Neuron (in vitro differentiated cells): ENCODE measurements around the gene NHERF2.

ENCODE experiments used
- H2AFZ ChIP-seq: one replicate; pipeline ENCODE4 v1.6.1; 2013; ENCODE audit warnings: low read depth, mild to moderate bottlenecking, inconsistent platforms, low read length, moderate library complexity
- H3K27me3 ChIP-seq: one replicate; pipeline ENCODE4 v1.6.1; 2013; ENCODE audit warnings: low read length; ENCODE audit not compliant: insufficient read depth
- H3K36me3 ChIP-seq: one replicate; pipeline ENCODE4 v1.6.1; 2013; ENCODE audit warnings: low read length; ENCODE audit not compliant: insufficient read depth
- H3K4me1 ChIP-seq: one replicate; pipeline ENCODE4 v1.6.1; 2013; ENCODE audit warnings: low read length; ENCODE audit not compliant: insufficient read depth
- H3K4me3 ChIP-seq: 2 replicates; pipeline ENCODE4 v1.5.1; 2013; ENCODE audit warnings: mild to moderate bottlenecking, low read length, moderate library complexity
- H3K9me3 ChIP-seq: one replicate; pipeline ENCODE4 v1.6.1; 2013; ENCODE audit warnings: low read length

Gene NHERF2

DNA sequence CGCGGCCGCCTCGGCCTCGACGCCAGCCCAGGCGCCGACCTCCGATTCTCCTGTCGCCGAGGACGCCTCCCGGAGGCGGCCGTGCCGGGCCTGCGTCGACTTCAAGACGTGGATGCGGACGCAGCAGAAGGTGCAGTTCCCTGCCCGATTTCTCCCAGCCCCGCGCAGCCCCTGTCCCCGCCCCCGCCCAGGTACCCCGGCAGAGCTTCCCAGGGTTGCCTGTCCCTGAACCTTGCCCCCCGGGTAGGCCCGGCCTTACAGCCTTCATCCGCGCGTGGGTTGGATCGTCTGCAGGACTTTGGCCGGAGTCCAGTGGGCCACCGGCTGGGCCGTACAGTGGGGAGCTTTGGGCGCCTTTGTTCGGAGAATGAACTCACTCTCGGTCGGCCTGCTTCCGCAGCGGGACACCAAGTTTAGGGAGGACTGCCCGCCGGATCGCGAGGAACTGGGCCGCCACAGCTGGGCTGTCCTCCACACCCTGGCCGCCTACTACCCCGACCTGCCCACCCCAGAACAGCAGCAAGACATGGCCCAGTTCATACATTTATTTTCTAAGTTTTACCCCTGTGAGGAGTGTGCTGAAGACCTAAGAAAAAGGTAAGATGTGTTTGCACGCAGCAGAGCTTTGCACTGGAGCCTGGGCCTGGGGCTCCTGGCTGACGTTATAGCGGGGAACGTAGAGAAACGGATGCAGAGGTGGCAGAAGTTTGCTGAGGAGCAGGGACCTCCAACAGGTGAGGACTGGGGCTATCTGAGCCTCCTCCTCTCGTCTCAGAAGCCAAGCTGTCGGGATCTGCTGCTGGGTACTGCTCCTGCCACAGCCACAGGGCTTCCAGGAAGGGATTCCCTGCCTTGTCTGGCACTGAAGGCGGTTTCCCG lies 42.1 kb upstream of the NHERF2 start:
- Histone ChIP-seq H3K4me1 (peaks cover 32% of the 10 kb centered on the region), H3K27me3 (peaks cover 6% of the 10 kb centered on the region), H2AFZ (peak overlapping the region; percentile 52), H3K4me3 (peak overlapping the region; percentile 72), H3K36me3 (peaks cover 18% of the 10 kb centered on the region), H3K9me3 (no peaks in the 10 kb centered on the region)

DNA sequence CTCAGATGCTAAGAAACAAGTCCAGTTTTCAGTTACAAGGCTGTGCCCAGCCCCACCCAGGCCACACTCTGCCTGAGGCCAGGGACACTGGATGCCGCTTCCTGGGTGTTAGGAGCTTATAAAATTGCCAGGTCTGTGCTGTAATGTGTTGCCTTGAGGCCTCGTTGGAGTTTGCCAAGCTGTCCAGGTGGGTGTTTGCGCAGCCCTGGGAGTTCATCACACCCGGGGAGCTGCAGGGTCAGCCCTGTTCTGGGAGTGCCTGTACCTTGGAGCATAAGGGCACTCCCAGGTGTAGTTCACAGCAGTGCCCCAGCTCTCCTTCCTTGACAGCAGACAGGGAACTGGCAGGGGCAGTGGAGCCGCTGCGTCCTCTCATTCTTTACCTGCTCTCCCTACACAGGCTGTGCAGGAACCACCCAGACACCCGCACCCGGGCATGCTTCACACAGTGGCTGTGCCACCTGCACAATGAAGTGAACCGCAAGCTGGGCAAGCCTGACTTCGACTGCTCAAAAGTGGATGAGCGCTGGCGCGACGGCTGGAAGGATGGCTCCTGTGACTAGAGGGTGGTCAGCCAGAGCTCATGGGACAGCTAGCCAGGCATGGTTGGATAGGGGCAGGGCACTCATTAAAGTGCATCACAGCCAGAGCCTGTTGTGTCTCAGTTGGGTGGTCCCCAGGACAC lies 41.1 kb upstream of the NHERF2 start:
- Histone ChIP-seq H3K27me3 (peaks cover 11% of the 10 kb centered on the region), H3K9me3 (no peaks in the 10 kb centered on the region), H3K4me3 (peak overlapping the region; percentile 72), H3K36me3 (peaks cover 14% of the 10 kb centered on the region), H2AFZ (no peak overlapping the region), H3K4me1 (peaks cover 34% of the 10 kb centered on the region)

DNA sequence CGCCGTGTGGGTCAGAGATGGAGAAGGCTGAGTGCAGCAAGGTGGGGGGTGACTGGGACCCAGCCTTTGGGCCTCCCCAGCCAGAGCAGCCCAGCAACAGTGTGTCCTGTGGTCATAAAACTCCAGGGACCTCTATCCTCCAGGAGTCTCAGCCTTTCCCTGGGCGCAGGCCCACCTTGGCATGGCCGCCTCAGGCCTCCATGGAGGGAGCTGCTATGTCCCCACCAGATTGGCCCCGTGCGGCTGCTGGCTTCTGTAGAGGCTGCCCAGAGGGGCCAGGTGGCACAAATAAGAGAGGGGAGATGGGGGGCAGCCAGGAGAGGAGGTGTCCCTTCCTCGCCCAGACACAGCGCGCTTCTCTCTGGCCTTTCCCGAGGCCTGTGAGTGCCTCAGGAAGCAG lies 39.5 kb upstream of the NHERF2 start:
- Histone ChIP-seq H2AFZ (no peak overlapping the region), H3K9me3 (no peaks in the 10 kb centered on the region), H3K27me3 (peaks cover 25% of the 10 kb centered on the region), H3K4me1 (peaks cover 31% of the 10 kb centered on the region), H3K4me3 (no peak overlapping the region), H3K36me3 (peaks cover 14% of the 10 kb centered on the region)

DNA sequence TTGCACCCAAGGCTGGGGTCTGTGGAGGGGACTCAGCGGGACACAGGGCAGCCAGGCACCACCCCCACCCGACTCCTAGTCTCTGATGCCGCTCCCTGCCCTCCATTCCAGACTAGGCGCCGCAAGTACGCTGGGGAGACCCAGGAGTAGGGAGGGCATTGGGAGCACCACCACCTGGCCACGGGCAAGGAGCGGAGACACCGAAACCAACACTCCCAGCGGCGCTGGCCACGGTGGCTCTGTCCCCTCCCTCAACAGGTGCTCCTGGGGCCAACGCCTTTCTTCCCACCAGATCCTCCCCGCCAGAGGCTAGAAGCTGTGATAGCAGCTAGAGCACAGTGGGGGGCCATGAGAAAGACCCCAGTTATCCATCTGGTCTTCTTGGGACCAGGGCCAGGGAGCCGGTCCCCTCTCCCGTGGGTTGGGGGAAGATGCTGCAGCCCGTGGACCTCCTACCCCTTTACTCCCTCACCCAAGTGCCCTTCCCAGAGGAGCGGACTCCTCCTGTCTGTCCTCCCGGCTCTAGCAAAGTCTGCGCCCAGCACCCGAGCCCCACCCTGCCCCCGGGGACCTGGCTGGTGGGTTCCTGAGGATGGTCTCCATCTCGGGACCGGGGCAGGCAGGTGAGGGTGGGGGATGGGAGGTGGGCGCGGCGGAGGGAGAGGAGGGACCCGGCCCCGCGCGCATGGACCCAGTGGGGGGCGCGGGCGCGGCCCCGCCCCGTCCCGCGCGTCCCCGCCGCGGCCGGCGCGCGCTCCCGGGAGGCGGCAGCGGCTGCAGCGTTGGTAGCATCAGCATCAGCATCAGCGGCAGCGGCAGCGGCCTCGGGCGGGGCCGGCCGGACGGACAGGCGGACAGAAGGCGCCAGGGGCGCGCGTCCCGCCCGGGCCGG lies 37.2 kb upstream of the NHERF2 start, which contains the start of gene SYNGR3:
Gene SYNGR3 (plus strand): TSS at position 762 of the 892 bp plus-strand sequence. CDS start 133 bp downstream, outside the sequence.
- Histone ChIP-seq H3K36me3 (peaks cover 14% of the 10 kb centered on the region), H3K4me1 (peaks cover 22% of the 10 kb centered on the region), H3K27me3 (peaks cover 30% of the 10 kb centered on the region), H3K4me3 (peak within 1 kb of the TSS; percentile 35), H3K9me3 (no peaks in the 10 kb centered on the region), H2AFZ (no peak within 1 kb of the TSS)

DNA sequence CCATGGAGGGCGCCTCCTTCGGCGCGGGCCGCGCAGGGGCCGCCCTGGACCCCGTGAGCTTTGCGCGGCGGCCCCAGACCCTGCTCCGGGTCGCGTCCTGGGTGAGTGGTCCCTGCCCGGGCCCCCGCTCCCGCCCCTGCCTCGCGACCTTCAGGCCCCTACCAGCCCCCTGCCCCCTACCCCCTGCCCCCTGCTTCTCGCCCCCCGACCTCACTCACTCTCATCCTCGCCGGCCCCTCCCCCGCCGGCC lies 36.7 kb upstream of the NHERF2 start:
- Histone ChIP-seq H3K9me3 (no peaks in the 10 kb centered on the region), H3K4me1 (peaks cover 17% of the 10 kb centered on the region), H3K4me3 (peak overlapping the region; percentile 35), H2AFZ (no peak overlapping the region), H3K27me3 (peaks cover 30% of the 10 kb centered on the region), H3K36me3 (peaks cover 14% of the 10 kb centered on the region)

DNA sequence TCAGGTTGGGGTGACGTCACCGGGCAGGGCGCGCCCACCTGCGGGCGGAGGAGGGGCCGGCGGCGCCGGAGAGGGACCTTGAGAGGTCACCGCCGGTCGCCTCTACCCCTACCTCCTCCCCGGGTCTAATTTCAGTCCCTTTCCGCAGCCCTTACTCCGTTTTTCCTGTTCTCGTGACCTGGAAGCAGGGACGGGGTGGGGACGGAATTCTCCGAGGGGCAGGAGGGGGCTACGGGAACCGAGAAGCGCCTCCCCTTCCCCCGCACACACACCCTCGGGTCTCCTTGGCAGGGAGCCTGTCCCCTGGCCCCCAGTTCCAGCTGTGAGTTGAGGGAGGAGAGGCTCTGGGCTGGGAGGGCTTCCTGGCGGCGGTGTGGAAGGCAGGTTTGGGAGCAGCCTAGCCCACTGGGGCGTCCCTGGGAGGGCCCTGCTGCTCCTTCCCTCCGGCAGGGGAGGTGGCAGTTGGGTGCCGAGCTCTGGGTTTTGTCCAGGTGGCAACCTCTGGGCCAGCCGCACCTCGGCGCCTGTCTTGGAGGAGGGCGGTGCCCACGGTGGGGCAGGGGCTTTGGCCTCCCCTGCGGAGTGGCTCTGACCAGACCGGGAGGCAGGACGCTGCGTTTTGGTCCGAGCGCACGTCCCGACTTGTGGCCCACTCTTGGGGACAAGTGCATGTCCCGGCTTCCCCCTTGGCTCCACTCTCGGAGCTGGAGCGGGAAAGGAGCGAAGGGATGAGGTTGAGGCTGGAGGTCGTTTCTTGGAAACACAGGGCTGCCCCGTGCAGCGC lies 36.2 kb upstream of the NHERF2 start:
- Histone ChIP-seq H3K36me3 (peaks cover 14% of the 10 kb centered on the region), H3K27me3 (peaks cover 30% of the 10 kb centered on the region), H2AFZ (no peak overlapping the region), H3K9me3 (no peaks in the 10 kb centered on the region), H3K4me3 (peak overlapping the region; percentile 35), H3K4me1 (peaks cover 12% of the 10 kb centered on the region)

DNA sequence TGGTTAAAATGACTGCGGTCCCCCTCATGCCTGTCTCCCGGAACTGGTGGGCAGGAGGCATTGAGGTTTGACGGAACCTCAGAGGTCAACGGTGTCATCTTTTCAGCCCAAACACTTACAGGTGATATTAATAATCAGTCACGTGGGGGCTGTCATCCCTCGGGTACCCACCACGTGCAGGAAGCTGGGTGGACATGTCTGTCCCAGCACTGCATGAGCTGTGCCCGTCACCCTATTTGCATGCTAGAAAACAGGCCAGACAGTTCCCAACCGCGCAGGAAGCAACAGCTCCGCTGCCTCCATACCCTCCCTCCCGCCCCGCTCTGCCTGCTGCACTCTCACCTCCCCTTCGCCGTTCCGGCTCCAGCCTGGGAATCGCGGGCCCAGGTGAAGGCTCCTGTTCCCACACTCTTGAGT lies 35.6 kb upstream of the NHERF2 start:
- Histone ChIP-seq H3K27me3 (peaks cover 30% of the 10 kb centered on the region), H2AFZ (no peak overlapping the region), H3K9me3 (no peaks in the 10 kb centered on the region), H3K4me3 (peak overlapping the region; percentile 35), H3K4me1 (peaks cover 10% of the 10 kb centered on the region), H3K36me3 (peaks cover 9% of the 10 kb centered on the region)

DNA sequence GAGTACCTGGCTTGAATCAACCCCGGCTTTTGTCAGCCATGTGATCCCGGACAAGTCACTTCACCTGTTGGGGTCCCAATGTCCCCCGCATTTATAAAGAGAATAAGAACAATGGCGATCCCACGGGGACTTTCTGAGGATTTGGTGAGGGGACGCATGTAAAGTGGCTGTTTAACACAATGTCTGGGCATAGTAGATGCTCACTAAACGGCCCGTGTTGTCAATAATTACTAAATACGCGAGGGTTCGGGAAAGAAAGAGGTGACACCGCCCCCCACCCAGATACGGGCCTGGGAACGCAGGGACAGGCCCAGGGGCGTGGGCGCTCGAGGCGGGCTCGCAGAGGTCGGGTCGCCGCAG lies 35.1 kb upstream of the NHERF2 start:
- Histone ChIP-seq H3K27me3 (peaks cover 30% of the 10 kb centered on the region), H3K36me3 (peaks cover 5% of the 10 kb centered on the region), H3K4me3 (peak overlapping the region; percentile 31), H3K9me3 (no peaks in the 10 kb centered on the region), H3K4me1 (peaks cover 10% of the 10 kb centered on the region), H2AFZ (no peak overlapping the region)

DNA sequence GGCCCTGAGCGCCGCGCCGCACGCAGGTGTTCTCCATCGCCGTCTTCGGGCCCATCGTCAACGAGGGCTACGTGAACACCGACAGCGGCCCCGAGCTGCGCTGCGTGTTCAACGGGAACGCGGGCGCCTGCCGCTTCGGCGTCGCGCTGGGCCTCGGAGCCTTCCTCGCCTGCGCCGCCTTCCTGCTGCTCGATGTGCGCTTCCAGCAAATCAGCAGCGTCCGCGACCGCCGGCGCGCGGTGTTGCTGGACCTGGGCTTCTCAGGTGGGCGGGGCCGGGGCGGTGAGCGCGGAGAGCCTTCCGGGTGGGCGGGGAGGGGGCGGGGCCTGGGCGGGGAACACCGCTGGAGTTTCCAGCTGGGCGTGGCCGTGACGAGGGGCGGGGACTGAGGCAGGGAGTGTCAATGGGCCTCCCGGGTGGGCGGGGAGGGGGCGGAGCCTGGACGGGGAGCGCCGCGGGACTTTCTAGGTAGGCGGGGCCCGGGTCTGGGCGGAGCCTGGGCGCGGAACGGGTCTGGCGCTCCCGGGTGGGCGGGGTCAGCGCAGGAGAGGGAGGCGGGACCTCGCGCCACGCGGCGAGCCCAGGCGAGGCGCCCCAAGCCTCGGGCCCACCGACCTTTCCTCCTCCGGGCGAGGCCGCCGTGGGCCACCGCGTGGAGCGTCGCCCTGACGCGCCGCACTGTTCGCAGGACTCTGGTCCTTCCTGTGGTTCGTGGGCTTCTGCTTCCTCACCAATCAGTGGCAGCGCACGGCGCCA lies 34.6 kb upstream of the NHERF2 start:
- peak overlapping the region; percentile 31 for H3K4me3 ChIP-seq
- H2AFZ ChIP-seq = no peak overlapping the region
- H3K36me3 ChIP-seq = peaks cover 5% of the 10 kb centered on the region
- no peaks in the 10 kb centered on the region for H3K9me3 ChIP-seq
- H3K4me1 ChIP-seq = peaks cover 10% of the 10 kb centered on the region
- peaks cover 30% of the 10 kb centered on the region for H3K27me3 ChIP-seq

DNA sequence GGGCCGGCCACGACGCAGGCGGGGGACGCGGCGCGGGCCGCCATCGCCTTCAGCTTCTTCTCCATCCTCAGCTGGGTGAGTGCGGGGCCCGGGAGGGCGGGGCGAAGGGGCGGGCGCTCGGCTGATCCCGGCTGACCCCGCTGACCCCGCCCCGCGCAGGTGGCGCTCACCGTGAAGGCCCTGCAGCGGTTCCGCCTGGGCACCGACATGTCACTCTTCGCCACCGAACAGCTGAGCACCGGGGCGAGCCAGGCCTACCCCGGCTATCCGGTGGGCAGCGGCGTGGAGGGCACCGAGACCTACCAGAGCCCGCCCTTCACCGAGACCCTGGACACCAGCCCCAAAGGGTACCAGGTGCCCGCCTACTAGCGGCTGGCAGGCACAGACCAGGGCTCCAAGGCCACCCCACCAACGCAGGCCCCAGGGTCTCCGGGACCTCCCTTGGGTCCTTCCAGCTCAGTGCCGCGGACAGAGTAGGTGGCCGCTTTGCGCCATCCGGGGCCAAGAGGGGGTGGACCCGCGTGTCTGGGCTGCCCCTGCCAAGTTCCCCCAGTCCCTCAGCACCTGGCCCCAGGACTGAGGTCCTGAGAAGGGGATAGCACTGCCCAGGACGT lies 33.9 kb upstream of the NHERF2 start:
- H3K36me3 ChIP-seq = peaks cover 9% of the 10 kb centered on the region
- peaks cover 10% of the 10 kb centered on the region for H3K4me1 ChIP-seq
- H2AFZ ChIP-seq = no peak overlapping the region
- no peaks in the 10 kb centered on the region for H3K9me3 ChIP-seq
- peaks cover 30% of the 10 kb centered on the region for H3K27me3 ChIP-seq
- no peak overlapping the region for H3K4me3 ChIP-seq

DNA sequence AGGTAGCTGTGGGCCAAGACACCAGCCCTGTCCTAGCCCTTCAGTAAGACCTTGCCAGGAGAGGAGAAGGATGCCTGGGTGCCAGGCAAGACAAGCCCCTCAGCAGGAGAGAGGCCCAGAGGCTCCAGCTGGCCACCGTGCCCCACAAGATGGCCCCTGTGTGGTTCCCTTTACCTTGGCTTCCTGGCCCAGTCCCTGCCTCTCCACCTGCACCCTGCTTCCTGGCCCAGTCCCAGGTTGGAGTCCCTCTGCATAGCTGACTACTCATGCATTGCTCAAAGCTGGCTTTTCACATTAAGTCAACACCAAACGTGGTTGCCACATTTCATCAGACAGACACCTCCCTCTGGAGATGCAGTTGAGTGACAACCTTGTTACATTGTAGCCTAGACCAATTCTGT lies 33.0 kb upstream of the NHERF2 start:
- no peak overlapping the region for H3K4me3 ChIP-seq
- H2AFZ ChIP-seq = no peak overlapping the region
- peaks cover 17% of the 10 kb centered on the region for H3K36me3 ChIP-seq
- H3K9me3 ChIP-seq = no peaks in the 10 kb centered on the region
- H3K27me3 ChIP-seq = peaks cover 30% of the 10 kb centered on the region
- H3K4me1 ChIP-seq = peaks cover 10% of the 10 kb centered on the region
